OCI-LY1 (cell line): ENCODE measurements around the gene CEP128.

Source experiments
- H2AFZ ChIP-seq: fragments of 200-600 bp; sonication (generic), shearing (Covaris generic); 2 replicates; pipeline ENCODE4 v1.6.0; 2014; ENCODE audit warnings: antibody characterized with exemption, mild to moderate bottlenecking, low read length
- H3F3A ChIP-seq: fragments of 200-600 bp; sonication (generic), shearing (Covaris generic); 2 replicates; pipeline ENCODE4 v1.6.0; 2014; ENCODE audit warnings: mild to moderate bottlenecking, antibody characterized with exemption, low read length, moderate library complexity; ENCODE audit not compliant: insufficient read depth
- H3K27ac ChIP-seq: fragments of 200-600 bp; sonication (generic); 2 replicates; pipeline ENCODE4 v1.5.1; 2014; ENCODE audit warnings: low read length, mixed run types, mild to moderate bottlenecking, low read depth; ENCODE audit not compliant: poor library complexity, severe bottlenecking
- H3K27me3 ChIP-seq: fragments of 200-600 bp; sonication (generic); 2 replicates; pipeline ENCODE4 v1.6.0; 2014; ENCODE audit warnings: antibody characterized with exemption, mild to moderate bottlenecking, low read length, moderate library complexity; ENCODE audit not compliant: insufficient read depth
- H3K36me3 ChIP-seq: fragments of 200-600 bp; sonication (generic); 2 replicates; pipeline ENCODE4 v1.6.1; 2014; ENCODE audit warnings: mild to moderate bottlenecking, antibody characterized with exemption, low read length, moderate library complexity, mixed read lengths; ENCODE audit not compliant: insufficient read depth
- H3K4me1 ChIP-seq: fragments of 200-600 bp; sonication (generic); 2 replicates; pipeline ENCODE4 v1.5.1; 2014; ENCODE audit warnings: mild to moderate bottlenecking, low read length, moderate library complexity; ENCODE audit not compliant: insufficient read depth, severe bottlenecking
- H3K4me2 ChIP-seq: fragments of 200-600 bp; sonication (generic), shearing (Covaris generic); 2 replicates; pipeline ENCODE4 v1.6.1; 2014; ENCODE audit warnings: low read length
- H3K4me3 ChIP-seq: fragments of 200-600 bp; sonication (generic); 2 replicates; pipeline ENCODE4 v1.5.1; 2014; ENCODE audit warnings: low read length, low read depth, mild to moderate bottlenecking, mixed read lengths; ENCODE audit not compliant: poor library complexity, severe bottlenecking
- H3K79me2 ChIP-seq: fragments of 200-600 bp; shearing (Covaris generic); 2 replicates; pipeline ENCODE4 v1.6.1; 2016; ENCODE audit warnings: mixed run types, low read length, mixed read lengths; ENCODE audit not compliant: insufficient read depth
- H3K9ac ChIP-seq: fragments of 200-600 bp; sonication (generic), shearing (Covaris generic); 2 replicates; pipeline ENCODE4 v1.6.1; 2014; ENCODE audit warnings: mild to moderate bottlenecking, low read length, mixed read lengths
- H3K9me2 ChIP-seq: fragments of 200-600 bp; sonication (generic), shearing (Covaris generic); 2 replicates; pipeline ENCODE4 v1.6.1; 2014; ENCODE audit warnings: low read depth, mild to moderate bottlenecking, low read length, mixed read lengths
- H3K9me3 ChIP-seq: fragments of 200-600 bp; shearing (Covaris generic); 2 replicates; pipeline ENCODE4 v1.6.1; 2014; ENCODE audit warnings: low read length, mixed read lengths
- H4K20me1 ChIP-seq: fragments of 200-600 bp; sonication (generic), shearing (Covaris generic); 2 replicates; pipeline ENCODE4 v1.6.0; 2016; ENCODE audit warnings: mild to moderate bottlenecking, low read length; ENCODE audit not compliant: insufficient read depth
- CTCF ChIP-seq: fragments of 200-600 bp; sonication (generic), shearing (Covaris generic); IDR thresholded peaks from 2 replicates; pipeline ENCODE4 v1.5.1; 2017; ENCODE audit warnings: mild to moderate bottlenecking, antibody characterized with exemption, low read length, moderate library complexity, mixed read lengths
- EZH2 ChIP-seq: fragments of 200-600 bp; sonication (generic), shearing (Covaris generic); IDR thresholded peaks from 2 replicates; pipeline ENCODE4 v1.8.0; 2017; ENCODE audit warnings: borderline replicate concordance, mixed run types, mild to moderate bottlenecking, antibody characterized with exemption, low read length, moderate library complexity, mixed read lengths

The CEP128 gene

GRCh38 chr14:80663541-80663940 lies 278.0 kb downstream of the CEP128 start:
- Histone ChIP-seq H2AFZ (no peak overlapping the region), H3K4me2 (no peak overlapping the region), H3K79me2 (no peaks in the 10 kb centered on the region), H3K27me3 (no peaks in the 10 kb centered on the region), H3K36me3 (no peaks in the 10 kb centered on the region), H3K4me3 (no peak overlapping the region), H3K9me3 (no peaks in the 10 kb centered on the region), H3K9me2 (no peaks in the 10 kb centered on the region), H3K27ac (no peak overlapping the region), H3K4me1 (no peaks in the 10 kb centered on the region), H3K9ac (no peak overlapping the region), H4K20me1 (no peaks in the 10 kb centered on the region), H3F3A (no peaks in the 10 kb centered on the region; the same call in 1 of the 2 replicates)
- TF ChIP-seq CTCF = no peak
- no peak for TF ChIP-seq EZH2

GRCh38 chr14:80659783-80660182 lies 281.8 kb downstream of the CEP128 start:
- H3K9ac ChIP-seq = no peak overlapping the region
- H3K36me3 ChIP-seq = no peaks in the 10 kb centered on the region
- no peaks in the 10 kb centered on the region for H3F3A ChIP-seq
- H3K4me3 ChIP-seq = no peak overlapping the region
- H4K20me1 ChIP-seq = no peaks in the 10 kb centered on the region
- no peak overlapping the region for H3K27ac ChIP-seq
- H3K9me2 ChIP-seq = no peaks in the 10 kb centered on the region
- no peaks in the 10 kb centered on the region for H3K9me3 ChIP-seq
- no peaks in the 10 kb centered on the region for H3K4me1 ChIP-seq
- no peaks in the 10 kb centered on the region for H3K79me2 ChIP-seq
- no peak overlapping the region for H2AFZ ChIP-seq
- TF ChIP-seq EZH2 = no peak
- no peak for TF ChIP-seq CTCF
- H3K27me3 ChIP-seq = no peaks in the 10 kb centered on the region
- H3K4me2 ChIP-seq = no peak overlapping the region

- H3K36me3 ChIP-seq = no peaks in the 10 kb centered on the region
- H4K20me1 ChIP-seq = no peaks in the 10 kb centered on the region
- no peaks in the 10 kb centered on the region for H3K9me2 ChIP-seq
- no peak overlapping the region for H3K4me2 ChIP-seq
- H3K27me3 ChIP-seq = no peaks in the 10 kb centered on the region
- no peaks in the 10 kb centered on the region for H3K9me3 ChIP-seq
- TF ChIP-seq EZH2 = no peak
- TF ChIP-seq CTCF = no peak
- H3F3A ChIP-seq = no peaks in the 10 kb centered on the region
- H3K4me1 ChIP-seq = no peaks in the 10 kb centered on the region
- no peak overlapping the region for H3K4me3 ChIP-seq
- no peak overlapping the region for H3K9ac ChIP-seq
- no peak overlapping the region for H3K27ac ChIP-seq
- no peak overlapping the region for H2AFZ ChIP-seq
- no peaks in the 10 kb centered on the region for H3K79me2 ChIP-seq
Measured at GRCh38 chr14:80658733-80659132, 282.8 kb downstream of the CEP128 start.
